Smooth muscle cell (in vitro differentiated cells): ENCODE measurements around the gene GRIK4. TPM values are rescaled to one million over a fixed set of nuclear protein-coding genes. Genes with fewer than 3 reads are reported as not detected.

Experiments
- DNase-seq: peaks from one replicate; lab custom pipeline; 2025; ENCODE audit not compliant: unreplicated experiment; lab: John Stamatoyannopoulos, UW
- H2AFZ ChIP-seq: fragments of 200-600 bp; sonication (generic); 2 replicates; pipeline ENCODE4 v1.6.0; 2016; ENCODE audit warnings: antibody characterized with exemption, low read depth, mild to moderate bottlenecking
- H3F3A ChIP-seq: fragments of 200-600 bp; sonication (generic); 2 replicates; pipeline ENCODE4 v1.6.0; 2017; ENCODE audit warnings: antibody characterized with exemption, low read depth
- H3K27ac ChIP-seq: fragments of 200-600 bp; sonication (generic); 2 replicates; pipeline ENCODE4 v1.5.1; 2016; ENCODE audit warnings: low read depth, mild to moderate bottlenecking
- H3K27me3 ChIP-seq: fragments of 200-600 bp; sonication (generic); 2 replicates; pipeline ENCODE4 v1.6.1; 2016; ENCODE audit warnings: low read depth, mild to moderate bottlenecking
- H3K36me3 ChIP-seq: fragments of 200-600 bp; sonication (generic); 2 replicates; pipeline ENCODE4 v1.5.1; 2016; ENCODE audit warnings: low read depth
- H3K4me1 ChIP-seq: fragments of 200-600 bp; sonication (generic); 2 replicates; pipeline ENCODE4 v1.5.1; 2016; ENCODE audit warnings: low read depth
- H3K4me2 ChIP-seq: fragments of 200-600 bp; sonication (generic); 2 replicates; pipeline ENCODE4 v1.6.0; 2016; ENCODE audit warnings: mild to moderate bottlenecking
- H3K4me3 ChIP-seq: fragments of 200-600 bp; sonication (generic); 2 replicates; pipeline ENCODE4 v1.5.1; 2016; ENCODE audit warnings: mild to moderate bottlenecking
- H3K79me2 ChIP-seq: fragments of 200-600 bp; sonication (generic); 2 replicates; pipeline ENCODE4 v1.6.0; 2016; ENCODE audit warnings: low read depth, mild to moderate bottlenecking
- H3K9ac ChIP-seq: fragments of 200-600 bp; sonication (generic); 2 replicates; pipeline ENCODE4 v1.6.0; 2016; ENCODE audit warnings: low read depth
- H3K9me3 ChIP-seq: fragments of 200-600 bp; sonication (generic); replicated peaks from 2 replicates; pipeline ENCODE4 v1.5.1; 2016; ENCODE audit warnings: low read depth
- H4K20me1 ChIP-seq: fragments of 200-600 bp; sonication (generic); 2 replicates; pipeline ENCODE4 v1.6.0; 2016; ENCODE audit warnings: low read depth
- CTCF ChIP-seq: fragments of 200-600 bp; sonication (generic); IDR thresholded peaks from 2 replicates; pipeline ENCODE4 v1.5.1; 2017; ENCODE audit warnings: borderline replicate concordance, mild to moderate bottlenecking, antibody characterized with exemption; ENCODE audit not compliant: insufficient read depth, poor library complexity, severe bottlenecking
- WGBS: methylation state at CpG from one replicate; pipeline ENCODE4 v1.1.7; 2016; ENCODE audit warnings: low lambda C conversion rate; 5-methylcytosine and 5-hydroxymethylcytosine counted together
- polyA plus RNA-seq: library from polyadenylated mRNA; unstranded; fragments of >200 nt; fragmentation: Nextera tagmentation; extraction: Ambion mirVana; gene quantifications from 2 replicates; pipeline ENCODE4 v1.2.1, GENCODE V29; 2016
- total RNA-seq: library from RNA; depleted of rRNA; stranded (reverse); fragments of >200 nt; gene quantifications from 2 replicates; pipeline ENCODE4 v1.2.3, GENCODE V29; 2014

Gene GRIK4
- total and polyA plus RNA-seq, 2 experiments from 2014 or later = not detected

GRCh38 chr11:120871194-120871593 is 359.6 kb downstream of the GRIK4 start:
- TF ChIP-seq CTCF = no peak
- H3K4me3 ChIP-seq = no peak overlapping the region

DNA sequence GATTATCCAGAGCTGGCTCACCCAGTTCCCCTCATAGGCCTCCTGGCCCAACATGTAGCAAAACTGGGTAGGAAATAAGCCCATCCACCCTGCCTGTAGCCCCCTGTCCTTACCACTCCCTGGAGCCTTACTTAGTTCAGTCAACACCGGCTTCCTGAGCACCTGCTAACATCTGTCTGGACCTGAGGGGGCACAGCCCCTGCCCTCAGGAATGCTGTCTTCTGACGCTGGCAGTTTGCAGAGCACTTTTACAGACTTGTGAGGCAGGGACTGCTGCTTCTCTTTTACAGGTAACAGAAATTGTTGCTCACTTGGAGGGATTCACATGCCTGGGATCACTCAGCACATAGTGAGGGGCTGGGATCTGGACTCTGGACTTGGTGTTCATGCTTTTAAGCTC is 360.4 kb downstream of the GRIK4 start:
- DNase-seq = no peak
- Histone ChIP-seq H4K20me1 (no peaks in the 10 kb centered on the region), H3K9ac (no peak overlapping the region), H3K4me2 (no peak overlapping the region), H2AFZ (no peak overlapping the region), H3K27me3 (peaks cover 35% of the 10 kb centered on the region), H3K36me3 (no peaks in the 10 kb centered on the region), H3F3A (no peaks in the 10 kb centered on the region), H3K4me3 (no peak overlapping the region), H3K27ac (no peak overlapping the region), H3K4me1 (no peaks in the 10 kb centered on the region), H3K79me2 (no peaks in the 10 kb centered on the region), H3K9me3 (no peaks in the 10 kb centered on the region)
- 66% methylated on average over 2 of the region's 2 CpGs for WGBS
- no peak for TF ChIP-seq CTCF

More at GRCh38 chr11:120871194-120871593, 359.6 kb downstream of the GRIK4 start:
- H3K9ac ChIP-seq = no peak overlapping the region
- no peaks in the 10 kb centered on the region for H3K36me3 ChIP-seq
- no peaks in the 10 kb centered on the region for H3K4me1 ChIP-seq
- no peaks in the 10 kb centered on the region for H3F3A ChIP-seq
- no peak overlapping the region for H2AFZ ChIP-seq
- no peaks in the 10 kb centered on the region for H3K9me3 ChIP-seq
- no peak overlapping the region for H3K27ac ChIP-seq
- no peaks in the 10 kb centered on the region for H3K79me2 ChIP-seq
- WGBS = 83% methylated on average over 6 of the region's 6 CpGs
- no peak overlapping the region for H3K4me2 ChIP-seq
- no peak for DNase-seq
- no peaks in the 10 kb centered on the region for H4K20me1 ChIP-seq
- peaks cover 42% of the 10 kb centered on the region for H3K27me3 ChIP-seq

DNA sequence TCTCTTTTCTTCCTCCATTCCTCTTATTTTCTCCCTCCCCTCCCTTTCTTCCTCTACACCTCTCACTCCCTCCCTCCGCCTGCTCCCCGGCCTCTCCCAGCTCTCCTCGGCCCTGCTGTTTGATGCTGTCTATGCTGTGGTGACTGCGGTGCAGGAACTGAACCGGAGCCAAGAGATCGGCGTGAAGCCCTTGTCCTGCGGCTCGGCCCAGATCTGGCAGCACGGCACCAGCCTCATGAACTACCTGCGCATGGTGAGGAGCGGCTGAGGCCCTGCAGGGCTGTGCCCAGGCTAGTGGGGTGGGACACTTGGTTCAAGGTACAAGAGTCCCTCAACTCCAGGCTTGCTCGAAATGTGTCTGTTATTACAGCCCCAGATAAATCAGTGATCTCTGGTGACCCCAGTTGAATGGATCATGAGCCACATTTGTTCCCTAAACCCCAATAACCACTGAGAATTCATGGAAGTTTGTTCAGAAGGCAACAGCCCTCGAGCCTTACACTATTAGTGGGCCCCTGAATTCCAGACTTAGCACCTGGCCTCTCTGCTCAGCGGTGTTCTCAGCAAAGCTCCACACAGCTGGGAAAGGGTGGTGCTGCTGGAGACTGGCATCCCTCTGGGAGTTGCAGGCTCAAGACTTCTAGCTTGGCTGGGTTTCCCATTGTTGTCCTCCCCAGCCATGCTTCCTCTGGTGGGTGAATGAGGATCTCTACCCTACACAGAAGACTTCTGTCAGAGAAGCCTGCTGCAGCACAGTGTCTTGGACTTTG is 362.6 kb downstream of the GRIK4 start:
- H3F3A ChIP-seq = no peaks in the 10 kb centered on the region
- H3K9ac ChIP-seq = no peak overlapping the region
- H3K27me3 ChIP-seq = peaks cover 31% of the 10 kb centered on the region
- DNase-seq = no peak
- H3K27ac ChIP-seq = no peak overlapping the region
- H2AFZ ChIP-seq = no peak overlapping the region
- no peaks in the 10 kb centered on the region for H3K36me3 ChIP-seq
- H3K79me2 ChIP-seq = no peaks in the 10 kb centered on the region
- H4K20me1 ChIP-seq = no peaks in the 10 kb centered on the region
- H3K9me3 ChIP-seq = no peaks in the 10 kb centered on the region
- no peak for TF ChIP-seq CTCF
- no peak overlapping the region for H3K4me2 ChIP-seq
- no peaks in the 10 kb centered on the region for H3K4me1 ChIP-seq
- WGBS = 93% methylated on average over 15 of the region's 15 CpGs
- no peak overlapping the region for H3K4me3 ChIP-seq

- no peaks in the 10 kb centered on the region for H3K9me3 ChIP-seq
- H3K4me3 ChIP-seq = no peak overlapping the region
- 100% methylated on average over 1 of the region's 1 CpG for WGBS
- no peaks in the 10 kb centered on the region for H3K79me2 ChIP-seq
- no peaks in the 10 kb centered on the region for H3F3A ChIP-seq
- no peaks in the 10 kb centered on the region for H3K36me3 ChIP-seq
- no peak for TF ChIP-seq CTCF
- H3K27ac ChIP-seq = no peak overlapping the region
- no peaks in the 10 kb centered on the region for H3K4me1 ChIP-seq
- no peak overlapping the region for H2AFZ ChIP-seq
- no peak for DNase-seq
- H3K4me2 ChIP-seq = no peak overlapping the region
- no peak overlapping the region for H3K9ac ChIP-seq
- H4K20me1 ChIP-seq = no peaks in the 10 kb centered on the region
- H3K27me3 ChIP-seq = peaks cover 31% of the 10 kb centered on the region
Observed at GRCh38 chr11:120875986-120876385, 364.4 kb downstream of the GRIK4 start.
